Natural killer cell (primary cell): ENCODE data around the gene ARIH2. TPM values are rescaled to one million over a fixed set of nuclear protein-coding genes. Genes with fewer than 3 reads are reported as not detected.
A peak's percentile ranks its signal among the peaks of the same experiment; 100 is the strongest.

Experiments used
- ATAC-seq, 3 donors: fragments of 150-1000 bp in 2 of 3; fragments of 200-7000 bp in 1 of 3; cut with Tn5 transposase; 1 replicate in 1 of 3; 2 replicates in 2 of 3; pipeline ENCODE4 v1.10.0; 2021; ENCODE audit warnings: mild to moderate bottlenecking in 2 of 3, moderate library complexity in 2 of 3
- DNase-seq, 2 donors: peaks; one replicate each; pipeline versions ENCODE4 v3.0.0 to v3.0.0-alpha.2; 2013 to 2021; ENCODE audit warnings: mixed read lengths in 1 of 2
- H3K27ac ChIP-seq: one replicate; pipeline ENCODE4 v1.5.1; 2013; ENCODE audit warnings: mild to moderate bottlenecking, low read length
- H3K27me3 ChIP-seq: one replicate; pipeline ENCODE4 v1.6.1; 2013; ENCODE audit warnings: low read length; ENCODE audit not compliant: control insufficient read depth, insufficient read depth
- H3K36me3 ChIP-seq: one replicate; pipeline ENCODE4 v1.6.1; 2013; ENCODE audit warnings: low read length; ENCODE audit not compliant: control insufficient read depth, insufficient read depth
- H3K4me1 ChIP-seq: one replicate; pipeline ENCODE4 v1.6.1; 2013; ENCODE audit warnings: low read length; ENCODE audit not compliant: control insufficient read depth, insufficient read depth
- H3K4me3 ChIP-seq: one replicate; pipeline ENCODE4 v1.5.1; 2013; ENCODE audit warnings: low read length
- H3K9me3 ChIP-seq: one replicate; pipeline ENCODE4 v1.6.1; 2013; ENCODE audit warnings: low read length; ENCODE audit not compliant: control insufficient read depth, insufficient read depth
- H3K27ac Mint-ChIP-seq, 2 donors: one replicate each; pipeline ENCODE4 v1.8.0; 2022; ENCODE audit warnings: mild to moderate bottlenecking in 2 of 2, mixed read lengths in 2 of 2, moderate library complexity in 1 of 2
- H3K27me3 Mint-ChIP-seq, 2 donors: one replicate each; pipeline ENCODE4 v1.8.0; 2022; ENCODE audit warnings: low read depth in 2 of 2, mixed read lengths in 2 of 2
- H3K36me3 Mint-ChIP-seq: one replicate; pipeline ENCODE4 v1.8.0; 2022; ENCODE audit warnings: mixed read lengths
- H3K4me1 Mint-ChIP-seq, 2 donors: one replicate each; pipeline ENCODE4 v1.8.0; 2022; ENCODE audit warnings: mixed read lengths in 2 of 2
- H3K4me3 Mint-ChIP-seq: one replicate; pipeline ENCODE4 v1.8.0; 2022; ENCODE audit warnings: mild to moderate bottlenecking, moderate library complexity, mixed read lengths
- H3K9me3 Mint-ChIP-seq, 2 donors: one replicate each; pipeline ENCODE4 v1.8.0; 2022; ENCODE audit warnings: mixed read lengths in 2 of 2
- WGBS: methylation state at CpG from one replicate; pipeline ENCODE4 v1.1.7; 2013; ENCODE audit warnings: missing lambda C conversion rate; ENCODE audit not compliant: insufficient coverage; 5-methylcytosine and 5-hydroxymethylcytosine counted together
- intact Hi-C: fragments of 100-400 bp; cut with micrococcal nuclease; formaldehyde crosslinking; loops from one replicate; pipeline ENCODE4 v1.14.2; 2022
- total RNA-seq, 4 donors: library from RNA; stranded (reverse); fragments of 120-200 nt in 1 of 4; gene quantifications; one replicate each; pipeline versions ENCODE4 v1.2.3 to v1.2.4, GENCODE V29; 2013 to 2022
- TF ChIP-seq, protein P1 (sequence below): fragments of 200-600 bp; IDR thresholded peaks from one replicate; pipeline ENCODE4 v1.8.0; 2022; ENCODE audit warnings: antibody characterized with exemption

The ARIH2 gene
- total RNA-seq, 3 donors from 2014 or later (not counting 1 experiment from before 2014, with no cell fraction given): 239 to 291 (median 243) TPM

- peaks cover 39% of the 10 kb centered on the region for H3K36me3 ChIP-seq
- H3K27me3 Mint-ChIP-seq: no peaks in the 10 kb centered on the region
These were observed 9.3 kb downstream of the ARIH2 start for GRCh38 chr3:48927928-48928327.

DNA sequence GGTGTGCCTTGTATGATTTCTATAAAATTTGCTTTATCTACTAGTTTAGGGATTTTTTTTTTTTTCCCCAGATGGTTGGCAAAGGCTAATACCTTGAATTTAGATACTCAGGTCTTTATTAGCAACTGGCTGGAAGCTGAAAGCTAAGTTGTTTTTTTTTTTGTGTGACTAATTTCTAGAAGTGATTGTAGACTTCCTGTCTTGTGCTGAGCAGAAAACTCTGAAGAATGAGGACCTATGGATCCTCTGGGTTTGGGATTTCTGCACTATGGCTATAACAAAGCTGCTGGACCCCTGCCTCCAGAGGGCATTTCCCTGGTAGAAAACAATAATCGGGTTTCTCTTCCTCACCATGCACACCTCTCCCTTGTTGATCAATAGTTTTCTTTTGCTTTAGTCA, 10.0 kb downstream of the ARIH2 start:
- Mint-ChIP-seq H3K27ac (peak overlapping the region; percentile 71 to 79), H3K4me3 (peak overlapping the region; percentile 76), H3K27me3 (no peaks in the 10 kb centered on the region), H3K4me1 (peaks cover 71% of the 10 kb centered on the region in 2 donors), H3K36me3 (no peaks in the 10 kb centered on the region), H3K9me3 (no peaks in the 10 kb centered on the region)
- no CpG with 5 or more reads among the region's 1 CpG for WGBS
- Histone ChIP-seq H3K36me3 (peaks cover 35% of the 10 kb centered on the region), H3K4me3 (no peak overlapping the region), H3K9me3 (no peaks in the 10 kb centered on the region), H3K27me3 (no peaks in the 10 kb centered on the region), H3K27ac (peak overlapping the region; percentile 11), H3K4me1 (peaks cover 44% of the 10 kb centered on the region)
- intact Hi-C loops: no loop called here
- DNase-seq (no peak), ATAC-seq (no peak)
- TF ChIP-seq, protein P1, sequence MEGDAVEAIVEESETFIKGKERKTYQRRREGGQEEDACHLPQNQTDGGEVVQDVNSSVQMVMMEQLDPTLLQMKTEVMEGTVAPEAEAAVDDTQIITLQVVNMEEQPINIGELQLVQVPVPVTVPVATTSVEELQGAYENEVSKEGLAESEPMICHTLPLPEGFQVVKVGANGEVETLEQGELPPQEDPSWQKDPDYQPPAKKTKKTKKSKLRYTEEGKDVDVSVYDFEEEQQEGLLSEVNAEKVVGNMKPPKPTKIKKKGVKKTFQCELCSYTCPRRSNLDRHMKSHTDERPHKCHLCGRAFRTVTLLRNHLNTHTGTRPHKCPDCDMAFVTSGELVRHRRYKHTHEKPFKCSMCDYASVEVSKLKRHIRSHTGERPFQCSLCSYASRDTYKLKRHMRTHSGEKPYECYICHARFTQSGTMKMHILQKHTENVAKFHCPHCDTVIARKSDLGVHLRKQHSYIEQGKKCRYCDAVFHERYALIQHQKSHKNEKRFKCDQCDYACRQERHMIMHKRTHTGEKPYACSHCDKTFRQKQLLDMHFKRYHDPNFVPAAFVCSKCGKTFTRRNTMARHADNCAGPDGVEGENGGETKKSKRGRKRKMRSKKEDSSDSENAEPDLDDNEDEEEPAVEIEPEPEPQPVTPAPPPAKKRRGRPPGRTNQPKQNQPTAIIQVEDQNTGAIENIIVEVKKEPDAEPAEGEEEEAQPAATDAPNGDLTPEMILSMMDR: no peak

More at GRCh38 chr3:48927928-48928327, 9.3 kb downstream of the ARIH2 start:
- TF ChIP-seq, protein P1: no peak
- no peaks in the 10 kb centered on the region for H3K9me3 Mint-ChIP-seq
- Histone ChIP-seq H3K9me3 (no peaks in the 10 kb centered on the region), H3K4me3 (no peak overlapping the region), H3K4me1 (peaks cover 44% of the 10 kb centered on the region), H3K27ac (no peak overlapping the region), H3K27me3 (no peaks in the 10 kb centered on the region)
- peaks cover 68 to 69% of the 10 kb centered on the region in 2 donors for H3K4me1 Mint-ChIP-seq
- intact Hi-C loops: loop anchor here (1.0 to 2.0 kb wide), 2 partner anchors 9 to 29 kb away; partner anchors contain the start of gene SLC25A20
- peak overlapping the region; percentile 71 to 79 for H3K27ac Mint-ChIP-seq
- DNase-seq (no peak), ATAC-seq (no peak)
- peak overlapping the region; percentile 45 for H3K4me3 Mint-ChIP-seq
- no peaks in the 10 kb centered on the region for H3K36me3 Mint-ChIP-seq
- WGBS: 0% methylated on average over 2 of the region's 2 CpGs

DNA sequence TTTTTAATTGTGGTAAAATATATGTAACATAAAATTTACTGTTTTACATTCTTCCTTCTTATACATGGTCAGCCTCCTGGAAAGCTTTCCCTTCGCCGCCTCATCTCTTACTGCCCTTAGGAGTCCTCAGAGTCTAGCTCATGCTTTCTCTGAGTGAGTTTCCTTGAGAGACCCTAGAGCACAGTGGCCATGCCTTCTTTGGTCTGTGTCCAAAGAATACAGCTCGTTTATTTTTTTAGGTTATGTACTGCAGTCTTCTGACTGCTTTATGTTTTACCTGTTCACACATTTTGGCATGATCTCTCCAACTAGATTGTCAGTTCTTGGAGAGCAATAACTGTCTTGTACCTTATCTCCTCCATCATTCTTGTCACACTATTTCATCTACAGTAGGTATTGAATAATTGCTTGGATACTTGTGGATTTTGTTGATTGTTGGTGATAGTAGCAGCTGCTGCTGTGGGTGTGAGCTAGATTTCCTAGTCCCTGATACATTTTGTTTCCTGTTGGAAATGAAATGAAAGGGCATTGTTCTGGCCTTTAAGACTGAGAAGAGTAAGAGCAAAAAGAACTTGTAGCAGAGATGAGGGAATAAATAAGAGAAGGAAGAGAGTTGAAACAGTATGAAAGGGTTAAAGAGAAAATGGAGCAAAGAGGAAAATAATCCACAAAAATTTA, 10.9 kb downstream of the ARIH2 start:
- H3K27ac Mint-ChIP-seq: peak overlapping the region; percentile 71 to 79
- Histone ChIP-seq H3K9me3 (no peaks in the 10 kb centered on the region), H3K4me3 (no peak overlapping the region), H3K27me3 (no peaks in the 10 kb centered on the region), H3K4me1 (peaks cover 44% of the 10 kb centered on the region), H3K36me3 (peaks cover 34% of the 10 kb centered on the region), H3K27ac (peak overlapping the region; percentile 68)
- TF ChIP-seq, protein P1: no peak
- ATAC-seq (no peak), DNase-seq (no peak)
- no peaks in the 10 kb centered on the region for H3K9me3 Mint-ChIP-seq
- H3K36me3 Mint-ChIP-seq: no peaks in the 10 kb centered on the region
- no peaks in the 10 kb centered on the region for H3K27me3 Mint-ChIP-seq
- H3K4me3 Mint-ChIP-seq: peak overlapping the region; percentile 73
- WGBS: 78% methylated on average over 3 of the region's 3 CpGs
- intact Hi-C loops: no loop called here
- H3K4me1 Mint-ChIP-seq: peaks cover 75% of the 10 kb centered on the region in 2 donors
